ENCODE data around the gene PPT1.

Gene PPT1

GRCh38 chr1:40132383-40133311, 35.6 kb upstream of the PPT1 start:
- no peak for DNase-seq (ENCODE audit: low read depth)
- TF ChIP-seq CTCF (IDR thresholded peaks at IDR 0.05; ENCODE audit: control insufficient read depth, extremely low read depth, insufficient read depth), result no peak
- no peak overlapping the region for H3K4me3 ChIP-seq (ENCODE audit: low read depth, low read length)

- H3K4me3 ChIP-seq (ENCODE audit: low read depth, low read length), result no peak overlapping the region
- DNase-seq (ENCODE audit: low read depth), result no peak
Observed at GRCh38 chr1:40130892-40131291, 33.8 kb upstream of the PPT1 start.

GRCh38 chr1:40122855-40123254, 25.8 kb upstream of the PPT1 start:
- TF ChIP-seq CTCF (IDR thresholded peaks at IDR 0.05; ENCODE audit: control insufficient read depth, extremely low read depth, insufficient read depth), result no peak
- no peak overlapping the region for H3K4me3 ChIP-seq (ENCODE audit: low read depth, low read length)
- no peak for DNase-seq (ENCODE audit: low read depth)

More at GRCh38 chr1:40130892-40131291, 33.8 kb upstream of the PPT1 start:
- TF ChIP-seq CTCF (IDR thresholded peaks at IDR 0.05; ENCODE audit: control insufficient read depth, extremely low read depth, insufficient read depth), result no peak

- no peak for TF ChIP-seq CTCF (IDR thresholded peaks at IDR 0.05; ENCODE audit: control insufficient read depth, extremely low read depth, insufficient read depth)
- DNase-seq (ENCODE audit: low read depth), result no peak
- H3K4me3 ChIP-seq (ENCODE audit: low read depth, low read length), result no peak overlapping the region
Observed at GRCh38 chr1:40120128-40120527, 23.1 kb upstream of the PPT1 start.

- H3K4me3 ChIP-seq (ENCODE audit: low read depth, low read length), result no peak overlapping the region
- TF ChIP-seq CTCF (IDR thresholded peaks at IDR 0.05; ENCODE audit: control insufficient read depth, extremely low read depth, insufficient read depth), result no peak
- DNase-seq (ENCODE audit: low read depth), result no peak
Observed at GRCh38 chr1:40114400-40114799, 17.3 kb upstream of the PPT1 start.

GRCh38 chr1:40110389-40110788, 13.3 kb upstream of the PPT1 start:
- H3K4me3 ChIP-seq (ENCODE audit: low read depth, low read length), result no peak overlapping the region
- no peak for TF ChIP-seq CTCF (IDR thresholded peaks at IDR 0.05; ENCODE audit: control insufficient read depth, extremely low read depth, insufficient read depth)
- no peak for DNase-seq (ENCODE audit: low read depth)

Measured in LNCaP clone FGC (cell line).